ENCODE data around the gene TLN1. TPM values are rescaled to one million over a fixed set of nuclear protein-coding genes. Genes with fewer than 3 reads are reported as not detected.

Gene TLN1
- total and polyA plus RNA-seq, 2 of the 8 experiments (the other 6 are each of a cell fraction or from before 2014, with no cell fraction given): 28.1 to 90.1 TPM

DNA sequence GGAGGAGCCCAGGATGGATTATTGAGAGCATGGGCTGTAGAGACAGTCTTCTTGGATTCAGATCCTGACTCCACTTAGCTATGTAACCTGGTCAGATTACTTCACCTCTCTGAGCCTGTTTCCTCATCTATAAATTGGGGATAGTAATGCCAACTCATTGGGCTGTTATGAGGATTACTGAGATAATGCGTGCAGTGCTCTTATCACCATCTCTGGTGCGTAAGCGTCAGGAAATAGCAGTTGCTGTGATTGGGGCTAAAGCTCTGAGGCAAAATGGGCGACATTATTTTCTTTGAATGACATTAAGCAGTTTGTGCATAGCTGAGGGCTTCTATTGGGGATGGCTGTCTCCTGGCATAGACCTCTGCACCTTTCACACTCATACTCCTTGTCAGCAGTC, 23.1 kb upstream of the TLN1 start (continued):
- TF ChIP-seq SUZ12 (IDR thresholded peaks at IDR 0.05; ENCODE audit: low read length): no peak
- TF ChIP-seq, protein P1, sequence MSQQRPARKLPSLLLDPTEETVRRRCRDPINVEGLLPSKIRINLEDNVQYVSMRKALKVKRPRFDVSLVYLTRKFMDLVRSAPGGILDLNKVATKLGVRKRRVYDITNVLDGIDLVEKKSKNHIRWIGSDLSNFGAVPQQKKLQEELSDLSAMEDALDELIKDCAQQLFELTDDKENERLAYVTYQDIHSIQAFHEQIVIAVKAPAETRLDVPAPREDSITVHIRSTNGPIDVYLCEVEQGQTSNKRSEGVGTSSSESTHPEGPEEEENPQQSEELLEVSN (IDR thresholded peaks at IDR 0.05): no peak
- no peak for TF ChIP-seq RAD21 (IDR thresholded peaks at IDR 0.05 in 1 of 2, conservative IDR thresholded peaks at IDR 0.05 in 1 of 2; ENCODE audit: low read depth in 2 of 2, low read length in 2 of 2)
- TF ChIP-seq, protein P2, sequence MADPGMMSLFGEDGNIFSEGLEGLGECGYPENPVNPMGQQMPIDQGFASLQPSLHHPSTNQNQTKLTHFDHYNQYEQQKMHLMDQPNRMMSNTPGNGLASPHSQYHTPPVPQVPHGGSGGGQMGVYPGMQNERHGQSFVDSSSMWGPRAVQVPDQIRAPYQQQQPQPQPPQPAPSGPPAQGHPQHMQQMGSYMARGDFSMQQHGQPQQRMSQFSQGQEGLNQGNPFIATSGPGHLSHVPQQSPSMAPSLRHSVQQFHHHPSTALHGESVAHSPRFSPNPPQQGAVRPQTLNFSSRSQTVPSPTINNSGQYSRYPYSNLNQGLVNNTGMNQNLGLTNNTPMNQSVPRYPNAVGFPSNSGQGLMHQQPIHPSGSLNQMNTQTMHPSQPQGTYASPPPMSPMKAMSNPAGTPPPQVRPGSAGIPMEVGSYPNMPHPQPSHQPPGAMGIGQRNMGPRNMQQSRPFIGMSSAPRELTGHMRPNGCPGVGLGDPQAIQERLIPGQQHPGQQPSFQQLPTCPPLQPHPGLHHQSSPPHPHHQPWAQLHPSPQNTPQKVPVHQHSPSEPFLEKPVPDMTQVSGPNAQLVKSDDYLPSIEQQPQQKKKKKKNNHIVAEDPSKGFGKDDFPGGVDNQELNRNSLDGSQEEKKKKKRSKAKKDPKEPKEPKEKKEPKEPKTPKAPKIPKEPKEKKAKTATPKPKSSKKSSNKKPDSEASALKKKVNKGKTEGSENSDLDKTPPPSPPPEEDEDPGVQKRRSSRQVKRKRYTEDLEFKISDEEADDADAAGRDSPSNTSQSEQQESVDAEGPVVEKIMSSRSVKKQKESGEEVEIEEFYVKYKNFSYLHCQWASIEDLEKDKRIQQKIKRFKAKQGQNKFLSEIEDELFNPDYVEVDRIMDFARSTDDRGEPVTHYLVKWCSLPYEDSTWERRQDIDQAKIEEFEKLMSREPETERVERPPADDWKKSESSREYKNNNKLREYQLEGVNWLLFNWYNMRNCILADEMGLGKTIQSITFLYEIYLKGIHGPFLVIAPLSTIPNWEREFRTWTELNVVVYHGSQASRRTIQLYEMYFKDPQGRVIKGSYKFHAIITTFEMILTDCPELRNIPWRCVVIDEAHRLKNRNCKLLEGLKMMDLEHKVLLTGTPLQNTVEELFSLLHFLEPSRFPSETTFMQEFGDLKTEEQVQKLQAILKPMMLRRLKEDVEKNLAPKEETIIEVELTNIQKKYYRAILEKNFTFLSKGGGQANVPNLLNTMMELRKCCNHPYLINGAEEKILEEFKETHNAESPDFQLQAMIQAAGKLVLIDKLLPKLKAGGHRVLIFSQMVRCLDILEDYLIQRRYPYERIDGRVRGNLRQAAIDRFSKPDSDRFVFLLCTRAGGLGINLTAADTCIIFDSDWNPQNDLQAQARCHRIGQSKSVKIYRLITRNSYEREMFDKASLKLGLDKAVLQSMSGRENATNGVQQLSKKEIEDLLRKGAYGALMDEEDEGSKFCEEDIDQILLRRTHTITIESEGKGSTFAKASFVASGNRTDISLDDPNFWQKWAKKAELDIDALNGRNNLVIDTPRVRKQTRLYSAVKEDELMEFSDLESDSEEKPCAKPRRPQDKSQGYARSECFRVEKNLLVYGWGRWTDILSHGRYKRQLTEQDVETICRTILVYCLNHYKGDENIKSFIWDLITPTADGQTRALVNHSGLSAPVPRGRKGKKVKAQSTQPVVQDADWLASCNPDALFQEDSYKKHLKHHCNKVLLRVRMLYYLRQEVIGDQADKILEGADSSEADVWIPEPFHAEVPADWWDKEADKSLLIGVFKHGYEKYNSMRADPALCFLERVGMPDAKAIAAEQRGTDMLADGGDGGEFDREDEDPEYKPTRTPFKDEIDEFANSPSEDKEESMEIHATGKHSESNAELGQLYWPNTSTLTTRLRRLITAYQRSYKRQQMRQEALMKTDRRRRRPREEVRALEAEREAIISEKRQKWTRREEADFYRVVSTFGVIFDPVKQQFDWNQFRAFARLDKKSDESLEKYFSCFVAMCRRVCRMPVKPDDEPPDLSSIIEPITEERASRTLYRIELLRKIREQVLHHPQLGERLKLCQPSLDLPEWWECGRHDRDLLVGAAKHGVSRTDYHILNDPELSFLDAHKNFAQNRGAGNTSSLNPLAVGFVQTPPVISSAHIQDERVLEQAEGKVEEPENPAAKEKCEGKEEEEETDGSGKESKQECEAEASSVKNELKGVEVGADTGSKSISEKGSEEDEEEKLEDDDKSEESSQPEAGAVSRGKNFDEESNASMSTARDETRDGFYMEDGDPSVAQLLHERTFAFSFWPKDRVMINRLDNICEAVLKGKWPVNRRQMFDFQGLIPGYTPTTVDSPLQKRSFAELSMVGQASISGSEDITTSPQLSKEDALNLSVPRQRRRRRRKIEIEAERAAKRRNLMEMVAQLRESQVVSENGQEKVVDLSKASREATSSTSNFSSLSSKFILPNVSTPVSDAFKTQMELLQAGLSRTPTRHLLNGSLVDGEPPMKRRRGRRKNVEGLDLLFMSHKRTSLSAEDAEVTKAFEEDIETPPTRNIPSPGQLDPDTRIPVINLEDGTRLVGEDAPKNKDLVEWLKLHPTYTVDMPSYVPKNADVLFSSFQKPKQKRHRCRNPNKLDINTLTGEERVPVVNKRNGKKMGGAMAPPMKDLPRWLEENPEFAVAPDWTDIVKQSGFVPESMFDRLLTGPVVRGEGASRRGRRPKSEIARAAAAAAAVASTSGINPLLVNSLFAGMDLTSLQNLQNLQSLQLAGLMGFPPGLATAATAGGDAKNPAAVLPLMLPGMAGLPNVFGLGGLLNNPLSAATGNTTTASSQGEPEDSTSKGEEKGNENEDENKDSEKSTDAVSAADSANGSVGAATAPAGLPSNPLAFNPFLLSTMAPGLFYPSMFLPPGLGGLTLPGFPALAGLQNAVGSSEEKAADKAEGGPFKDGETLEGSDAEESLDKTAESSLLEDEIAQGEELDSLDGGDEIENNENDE (IDR thresholded peaks at IDR 0.05; ENCODE audit: insufficient replicate concordance, low read length): no peak
- TF ChIP-seq, protein P3, sequence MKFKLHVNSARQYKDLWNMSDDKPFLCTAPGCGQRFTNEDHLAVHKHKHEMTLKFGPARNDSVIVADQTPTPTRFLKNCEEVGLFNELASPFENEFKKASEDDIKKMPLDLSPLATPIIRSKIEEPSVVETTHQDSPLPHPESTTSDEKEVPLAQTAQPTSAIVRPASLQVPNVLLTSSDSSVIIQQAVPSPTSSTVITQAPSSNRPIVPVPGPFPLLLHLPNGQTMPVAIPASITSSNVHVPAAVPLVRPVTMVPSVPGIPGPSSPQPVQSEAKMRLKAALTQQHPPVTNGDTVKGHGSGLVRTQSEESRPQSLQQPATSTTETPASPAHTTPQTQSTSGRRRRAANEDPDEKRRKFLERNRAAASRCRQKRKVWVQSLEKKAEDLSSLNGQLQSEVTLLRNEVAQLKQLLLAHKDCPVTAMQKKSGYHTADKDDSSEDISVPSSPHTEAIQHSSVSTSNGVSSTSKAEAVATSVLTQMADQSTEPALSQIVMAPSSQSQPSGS (IDR thresholded peaks at IDR 0.05; ENCODE audit: low read length): no peak
